COLO829 (cell line): ENCODE data around the gene ZBTB47.

Experiments
- DNase-seq: peaks from one replicate; pipeline ENCODE4 v3.0.0; 2012; ENCODE audit warnings: low spot score

Gene ZBTB47

GRCh38 chr3:42685363-42685881 lies 31.9 kb downstream of the ZBTB47 start, which contains the start of gene KLHL40:
KLHL40 (plus strand) TSS chr3:42685537; CDS start chr3:42685619, 82 bp downstream.
- no peak for DNase-seq

- DNase-seq: no peak
Observed at GRCh38 chr3:42685891-42686820, 32.7 kb downstream of the ZBTB47 start.

GRCh38 chr3:42686832-42687650 lies 33.5 kb downstream of the ZBTB47 start:
- no peak for DNase-seq

- DNase-seq: no peak
Observed at GRCh38 chr3:42688016-42688415, 34.5 kb downstream of the ZBTB47 start.

GRCh38 chr3:42688487-42689420 lies 35.3 kb downstream of the ZBTB47 start:
- DNase-seq: no peak

GRCh38 chr3:42689421-42690014 lies 36.0 kb downstream of the ZBTB47 start:
- DNase-seq: no peak

- no peak for DNase-seq
Observed at GRCh38 chr3:42690191-42690590, 36.7 kb downstream of the ZBTB47 start.

- no peak for DNase-seq
Observed at GRCh38 chr3:42690766-42691680, 37.5 kb downstream of the ZBTB47 start.

- DNase-seq: no peak
Observed at GRCh38 chr3:42691816-42692666, 38.5 kb downstream of the ZBTB47 start.

- no peak for DNase-seq
Observed at GRCh38 chr3:42692667-42693529, 39.4 kb downstream of the ZBTB47 start.

GRCh38 chr3:42693530-42693930 lies 40.0 kb downstream of the ZBTB47 start:
- no peak for DNase-seq

GRCh38 chr3:42694366-42694765 lies 40.9 kb downstream of the ZBTB47 start:
- DNase-seq: no peak

GRCh38 chr3:42696356-42697288 lies 43.1 kb downstream of the ZBTB47 start:
- DNase-seq: no peak

GRCh38 chr3:42697289-42698051 lies 44.0 kb downstream of the ZBTB47 start:
- DNase-seq: no peak

GRCh38 chr3:42698216-42698910 lies 44.9 kb downstream of the ZBTB47 start:
- DNase-seq: no peak

- no peak for DNase-seq
Observed at GRCh38 chr3:42698911-42699230, 45.4 kb downstream of the ZBTB47 start.
